Nucleus accumbens (tissue), 56 donors: Measurements from ENCODE around the gene CLEC18B.
"Not testable (repeated sequence)": the region's sequence is repeated elsewhere in the genome, so short reads cannot be mapped to it uniquely, and the experiment has no call there.

Experiments
- DNase-seq, 56 donors: peaks; one replicate each; lab custom pipeline; 2025; lab: John Stamatoyannopoulos, UW

CLEC18B gene

DNA sequence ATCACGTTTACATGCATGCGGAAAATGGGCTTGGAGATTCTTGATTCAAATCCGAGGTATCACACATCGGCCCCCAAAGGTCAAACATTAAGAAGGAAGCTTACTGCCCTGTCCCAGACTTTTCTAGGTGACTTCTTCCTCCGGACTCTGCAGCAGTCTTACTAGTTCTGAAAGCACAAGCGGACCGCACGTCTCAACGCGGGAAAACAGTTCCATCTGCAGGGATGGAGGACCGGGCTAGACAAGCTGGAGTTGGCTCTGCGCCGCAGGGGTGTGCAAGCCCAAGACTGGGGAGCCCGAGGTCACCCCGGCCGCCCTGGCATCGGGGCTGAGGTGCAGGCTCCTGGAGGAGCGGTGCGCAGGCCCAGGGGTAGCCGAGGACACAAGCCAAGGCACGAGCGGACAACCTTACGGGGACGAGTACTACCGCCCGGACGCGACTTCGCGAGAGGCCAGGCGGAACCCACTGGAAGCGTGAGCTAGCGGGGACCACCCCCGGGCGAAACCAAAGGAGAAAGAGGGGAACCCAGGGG lies 53.7 kb downstream of the CLEC18B start:
- DNase-seq: peak in 33 of 56 donors; percentile 19 to 75 (median 59)

DNA sequence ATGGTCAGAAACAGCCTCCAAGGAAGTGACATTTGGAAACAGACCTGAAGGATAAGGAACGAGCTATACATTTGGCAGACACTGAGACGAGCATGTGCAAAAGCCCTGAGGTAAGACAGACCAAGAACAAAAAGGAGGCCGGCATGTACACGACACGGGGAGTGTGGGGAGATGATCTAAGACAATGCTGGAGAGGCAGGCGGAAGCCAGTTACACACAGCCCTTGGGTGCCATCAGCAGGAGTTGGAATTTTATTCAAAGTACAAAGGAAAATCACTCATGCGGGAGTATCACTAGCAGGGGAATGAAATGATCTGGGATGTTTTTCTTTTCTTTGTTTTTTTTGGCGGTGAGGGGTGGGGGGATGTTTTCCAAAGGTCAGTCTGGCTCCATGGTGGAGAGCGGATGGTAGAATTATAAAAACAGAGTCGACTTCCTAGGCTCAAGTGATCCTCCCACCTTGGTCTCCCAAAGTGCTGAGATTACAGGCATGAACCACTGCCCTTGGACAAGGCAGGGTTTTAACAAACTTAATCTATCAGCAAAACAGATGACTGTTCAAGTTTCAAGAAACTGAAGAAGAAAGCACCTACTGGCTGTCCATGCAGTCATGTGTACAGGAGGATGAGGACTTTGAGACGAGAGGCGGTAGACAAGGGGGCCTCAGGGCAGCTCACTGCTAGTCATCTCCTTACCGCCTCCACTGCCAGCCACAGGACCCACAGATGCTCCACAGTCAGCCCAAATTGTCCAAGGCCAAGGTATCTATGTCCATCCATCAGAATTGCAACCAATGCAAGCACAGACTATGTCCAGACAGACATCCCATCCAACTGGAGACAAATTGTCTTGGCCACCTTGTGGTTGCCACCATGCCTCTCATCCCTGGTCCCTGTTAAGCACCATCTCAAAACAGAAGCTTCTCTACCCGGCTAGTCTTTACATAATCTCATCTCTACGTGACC lies 59.4 kb downstream of the CLEC18B start:
- DNase-seq: not testable (repeated sequence)
